ENCODE data around the gene CAB39L. TPM values are rescaled to one million over a fixed set of nuclear protein-coding genes. Genes with fewer than 3 reads are reported as not detected.

Gene CAB39L
- total RNA-seq, 4 donors from 2014 or later: 51.7 to 72.9 (median 62.1) TPM

- no peak for TF ChIP-seq CTCF (IDR thresholded peaks at IDR 0.05; ENCODE audit: low read depth)
These were observed 103.7 kb downstream of the CAB39L start for GRCh38 chr13:49340161-49340560.

GRCh38 chr13:49336655-49337054 lies 107.2 kb downstream of the CAB39L start:
- no peak for TF ChIP-seq CTCF (IDR thresholded peaks at IDR 0.05; ENCODE audit: low read depth)

- no peak for TF ChIP-seq CTCF (IDR thresholded peaks at IDR 0.05; ENCODE audit: low read depth)
These were observed 113.4 kb downstream of the CAB39L start for GRCh38 chr13:49330546-49330864.

GRCh38 chr13:49329831-49330545 lies 113.9 kb downstream of the CAB39L start:
- TF ChIP-seq CTCF (IDR thresholded peaks at IDR 0.05; ENCODE audit: low read depth): no peak

- TF ChIP-seq CTCF (IDR thresholded peaks at IDR 0.05; ENCODE audit: low read depth): no peak
These were observed 117.5 kb downstream of the CAB39L start for GRCh38 chr13:49326222-49326917.

GRCh38 chr13:49323344-49323743 lies 120.5 kb downstream of the CAB39L start:
- no peak for TF ChIP-seq CTCF (IDR thresholded peaks at IDR 0.05; ENCODE audit: low read depth)

- no peak for TF ChIP-seq CTCF (IDR thresholded peaks at IDR 0.05; ENCODE audit: low read depth)
These were observed 121.2 kb downstream of the CAB39L start for GRCh38 chr13:49322702-49323101.
